Mammary epithelial cell (primary cell): ENCODE measurements around the gene NUMBL.

Experiments
- CTCF ChIP-seq, 2 donors: IDR thresholded peaks in 1 of 2; conservative IDR thresholded peaks in 1 of 2; 2 replicates each; pipeline ENCODE4 v1.5.1; 2011 to 2012; ENCODE audit warnings: inconsistent platforms in 2 of 2, low read length in 2 of 2, mild to moderate bottlenecking in 2 of 2, control low read depth in 1 of 2, low read depth in 1 of 2; ENCODE audit not compliant: insufficient read depth in 1 of 2; ENCODE audit errors: extremely low read depth in 1 of 2
- EZH2 ChIP-seq: IDR thresholded peaks from 2 replicates; pipeline ENCODE4 v1.6.1; 2012; ENCODE audit warnings: low read length, inconsistent platforms, borderline replicate concordance

- TF ChIP-seq CTCF (conservative IDR thresholded peaks at IDR 0.05 in 1 of 2, IDR thresholded peaks at IDR 0.05 in 1 of 2; ENCODE audit: extremely low read depth in 1 of 2, insufficient read depth in 1 of 2, low read depth in 1 of 2, low read length in 2 of 2) (no peak), EZH2 (no peak)
Measured at GRCh38 chr19:40716482-40717324, 26.3 kb upstream of the NUMBL start, which contains the start of the genes COQ8B and ITPKC.
